SU-DHL-6 (cell line): ENCODE measurements around the gene SPATC1L.

Experiments
- CTCF ChIP-seq: fragments of 200-600 bp; sonication (generic); IDR thresholded peaks from one replicate; pipeline ENCODE4 v1.5.1; 2017; ENCODE audit warnings: antibody characterized with exemption, mild to moderate bottlenecking, low read length, moderate library complexity; ENCODE audit not compliant: insufficient read depth, poor library complexity, severe bottlenecking
- EZH2phosphoT487 ChIP-seq: fragments of 200-600 bp; sonication (generic), shearing (Covaris generic); conservative IDR thresholded peaks from 2 replicates; pipeline ENCODE4 v1.6.1; 2018; ENCODE audit warnings: mild to moderate bottlenecking, antibody characterized with exemption, low read length, moderate library complexity, mixed read lengths

- no peak for TF ChIP-seq CTCF
- TF ChIP-seq EZH2phosphoT487, result no peak
Observed at GRCh38 chr21:46111857-46112724, 72.2 kb downstream of the SPATC1L start.
